GM11168 (cell line): ENCODE results near the gene RASEF.

Experiments
- in situ Hi-C: fragments of 300-500 bp; cut with MboI; formaldehyde crosslinking; loops from one replicate; pipeline ENCODE4 v1.12.0; 2022; ENCODE audit warnings: low sequenced_read_pairs; ENCODE audit not compliant: unreplicated experiment

RASEF gene

DNA sequence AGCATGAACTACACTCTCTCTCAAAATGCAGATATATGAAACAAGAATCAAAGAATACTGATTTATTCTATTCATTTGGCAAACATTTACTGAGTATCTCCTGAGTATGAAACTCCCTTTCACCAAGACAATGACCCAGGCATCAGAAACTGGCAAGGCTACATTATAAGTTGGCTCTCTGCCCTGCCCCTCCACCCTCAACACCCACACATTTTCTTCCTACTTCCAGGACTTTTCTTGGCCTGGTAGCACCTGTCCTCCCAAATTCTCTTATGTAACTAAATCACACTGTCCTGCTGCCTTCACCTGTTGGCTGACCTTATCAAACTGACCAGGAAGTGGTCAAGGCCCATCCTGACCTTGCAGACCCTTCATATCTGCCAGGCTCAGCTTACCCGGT, 3.5 kb downstream of the RASEF start:
- in situ Hi-C loops, result no loop called here

DNA sequence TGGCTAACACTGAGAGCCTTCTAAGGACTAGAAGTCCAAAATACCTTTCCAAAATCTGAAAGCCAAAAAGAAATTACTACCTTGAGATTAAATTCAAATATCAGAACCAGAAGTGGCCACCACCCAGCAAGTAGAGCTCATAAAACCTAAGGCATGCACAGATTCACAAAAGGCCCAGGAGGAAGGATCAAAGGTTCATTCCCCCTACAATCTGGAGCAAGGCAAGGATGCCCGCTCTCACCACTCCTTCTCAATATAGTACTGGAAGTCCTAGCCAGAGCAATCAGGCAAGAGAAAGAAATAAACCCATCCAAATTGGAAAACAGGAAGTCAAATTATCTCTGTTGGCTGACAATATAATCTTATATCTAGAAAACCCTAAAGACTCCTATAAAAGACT, 6.0 kb downstream of the RASEF start:
- in situ Hi-C loops, result no loop called here

DNA sequence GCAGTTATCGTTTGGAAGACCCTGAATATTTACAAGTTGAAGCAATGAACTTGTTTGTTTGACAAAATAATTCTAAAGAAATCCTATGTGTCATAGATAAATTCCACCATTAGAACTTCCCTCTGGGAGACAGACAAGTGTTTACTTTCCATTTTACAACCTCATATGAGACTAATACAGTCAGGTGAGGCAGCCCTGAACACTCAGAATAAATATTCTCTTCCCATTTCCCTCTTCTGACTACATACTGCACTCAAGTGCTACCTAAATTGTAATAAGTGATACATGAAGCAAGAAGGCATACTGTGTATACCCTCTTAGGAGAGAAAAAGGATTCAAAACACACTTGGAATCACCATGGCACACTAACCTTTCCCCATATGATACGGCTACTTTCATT, 6.8 kb downstream of the RASEF start:
- in situ Hi-C loops, result no loop called here

DNA sequence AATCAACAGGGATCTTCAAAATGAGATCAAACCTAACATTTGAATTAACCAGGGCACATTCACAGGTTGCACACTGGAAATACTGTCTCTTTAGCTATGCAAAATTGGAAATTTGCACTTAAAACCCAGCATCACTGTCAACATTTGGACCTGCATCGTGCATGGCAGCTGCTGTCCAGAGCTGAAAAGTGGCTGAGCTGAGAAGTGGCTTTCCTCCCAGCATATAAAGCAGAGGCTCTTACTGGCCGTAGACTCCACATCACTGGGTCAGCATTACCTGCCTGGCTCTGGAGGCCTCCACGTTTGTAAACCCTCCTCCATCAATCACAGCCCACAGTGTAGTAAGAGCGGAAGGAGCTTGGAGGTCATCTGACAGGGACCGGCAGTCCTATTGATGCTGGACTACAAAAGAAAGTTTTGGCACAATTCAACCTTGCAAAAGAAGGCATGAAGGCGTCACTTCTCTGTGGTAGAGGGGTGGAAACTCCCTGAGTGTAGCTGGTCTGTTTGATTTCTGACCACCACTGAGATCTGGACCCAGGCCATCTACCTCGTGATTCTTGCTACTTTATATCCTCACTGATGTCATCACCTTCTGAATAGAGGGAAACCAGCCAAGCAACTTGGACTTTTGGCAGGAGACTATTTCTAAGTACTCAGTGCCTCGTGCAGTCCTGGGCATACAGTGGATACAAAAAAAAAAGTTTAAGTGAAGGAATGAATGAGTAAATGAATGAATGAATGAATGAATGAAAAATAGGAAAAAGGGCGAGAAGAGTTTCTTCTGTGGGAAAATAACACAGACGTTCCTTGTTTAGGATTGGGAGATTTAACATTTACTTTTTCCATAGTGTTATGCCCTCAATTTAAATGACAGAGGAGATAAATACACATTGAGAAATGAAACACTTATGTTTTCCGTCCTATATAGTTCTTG, 14.8 kb downstream of the RASEF start:
- in situ Hi-C loops, result no loop called here

DNA sequence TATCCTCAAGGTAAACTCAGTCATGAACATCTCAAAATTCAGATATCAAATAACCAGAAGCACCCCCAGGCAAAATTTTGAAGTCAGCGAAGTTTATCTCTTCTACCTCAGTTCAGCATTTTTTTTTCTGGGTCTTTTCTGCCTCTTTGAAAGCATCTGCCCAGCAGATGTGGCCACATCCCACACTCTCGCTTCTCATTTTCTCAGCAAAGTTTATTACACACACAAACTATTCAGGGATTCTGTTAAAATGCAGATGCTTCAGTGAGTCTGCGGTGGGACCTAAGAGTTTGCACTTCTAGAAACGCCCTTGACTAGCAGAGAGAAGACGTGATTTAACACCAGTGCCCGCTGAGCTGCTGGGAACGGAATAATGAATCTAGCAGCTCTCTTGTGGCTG, 19.3 kb downstream of the RASEF start:
- in situ Hi-C loops, result no loop called here

DNA sequence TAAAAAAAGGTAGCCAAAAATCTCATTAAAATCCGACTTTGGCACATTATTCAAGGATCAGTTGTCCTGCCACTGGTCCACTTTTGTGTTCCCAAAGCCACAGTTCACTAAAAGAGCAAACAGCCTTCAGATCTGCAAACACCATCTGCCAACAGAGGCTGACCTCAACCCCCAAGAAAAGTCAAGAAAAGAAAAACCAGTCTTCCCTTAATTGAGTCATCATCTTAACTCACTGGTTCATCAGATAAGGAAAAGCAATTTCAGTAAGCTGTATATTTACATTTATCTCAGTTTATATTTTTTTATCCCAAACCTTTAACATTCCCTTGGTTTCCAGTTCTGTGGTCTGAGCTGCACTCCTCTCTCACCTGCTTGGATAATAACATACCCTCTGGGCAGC, 21.2 kb downstream of the RASEF start:
- in situ Hi-C loops, result no loop called here

DNA sequence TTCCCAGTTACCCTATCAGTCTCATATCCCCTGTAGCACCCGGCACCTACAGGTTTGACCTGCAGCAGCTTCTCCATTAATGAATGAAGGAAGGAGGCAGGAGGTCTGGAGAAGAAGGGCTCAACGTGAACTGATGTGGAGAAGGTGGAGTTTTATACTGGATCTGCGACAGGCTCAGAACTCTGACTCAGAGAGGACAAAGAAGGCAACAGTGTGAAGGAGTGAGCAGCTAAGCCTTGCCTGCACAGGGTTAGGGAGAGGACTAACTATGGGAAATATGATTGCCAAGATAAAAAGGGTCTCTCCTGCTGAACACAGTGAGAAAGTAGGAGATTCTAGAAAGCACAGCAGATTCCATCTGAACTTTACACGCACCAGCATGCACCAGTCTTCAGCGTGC, 23.6 kb downstream of the RASEF start:
- in situ Hi-C loops, result no loop called here

DNA sequence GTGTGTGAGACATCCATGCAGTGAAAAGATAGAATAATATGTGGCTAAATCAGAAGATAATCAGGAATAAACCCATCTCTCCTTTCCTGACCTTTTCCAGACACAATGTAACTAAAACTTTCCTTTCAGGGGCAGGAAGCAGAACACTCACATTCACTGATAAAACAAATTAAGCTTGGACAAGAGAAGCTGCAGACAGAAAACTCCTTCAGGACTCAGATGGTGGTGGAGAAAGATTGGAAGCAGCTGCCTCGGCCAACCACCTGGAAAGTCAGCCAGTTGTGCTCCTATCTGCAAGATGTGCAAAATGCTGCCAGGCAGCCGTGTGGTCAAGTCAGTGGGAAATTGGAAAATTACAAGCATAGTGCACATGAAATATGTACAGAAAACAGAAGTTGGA, 26.9 kb downstream of the RASEF start:
- in situ Hi-C loops, result no loop called here

DNA sequence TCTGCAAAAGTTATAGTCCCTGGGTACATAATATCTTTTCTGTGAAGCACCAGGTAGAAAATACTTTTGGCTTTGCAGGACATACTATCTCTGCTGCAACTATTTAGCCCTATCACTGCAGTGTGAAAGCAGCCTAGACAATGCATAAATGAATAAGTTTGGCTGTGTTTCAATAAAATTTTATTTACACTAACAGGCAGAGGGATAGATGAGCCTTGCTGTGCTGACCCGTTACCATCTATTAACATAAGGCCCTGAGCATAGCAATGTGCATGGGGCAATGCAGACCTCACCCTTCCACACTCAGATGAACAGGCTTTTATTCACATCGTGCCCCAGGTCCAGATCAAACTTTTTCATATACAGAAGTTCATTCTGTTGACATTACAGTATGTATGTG, 27.8 kb downstream of the RASEF start:
- in situ Hi-C loops, result no loop called here

DNA sequence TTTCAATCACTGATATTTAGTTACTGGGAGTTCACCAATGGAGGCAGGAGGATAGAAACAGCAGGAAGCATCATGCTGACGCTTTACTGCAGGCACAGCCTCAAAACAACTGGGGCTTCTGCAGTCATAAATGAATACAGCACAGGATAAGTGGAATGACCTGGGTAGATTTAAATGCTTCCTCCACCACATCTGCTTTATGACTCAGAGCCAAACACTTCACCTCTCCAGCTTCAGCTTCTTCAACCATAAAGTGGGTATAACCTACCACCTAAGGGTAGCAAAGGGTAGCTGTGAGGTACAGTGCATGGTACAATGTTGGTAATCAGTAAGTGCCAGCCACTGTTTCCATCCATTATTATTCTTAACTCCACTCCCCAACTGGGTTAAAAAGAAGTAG, 28.4 kb downstream of the RASEF start:
- in situ Hi-C loops, result no loop called here

DNA sequence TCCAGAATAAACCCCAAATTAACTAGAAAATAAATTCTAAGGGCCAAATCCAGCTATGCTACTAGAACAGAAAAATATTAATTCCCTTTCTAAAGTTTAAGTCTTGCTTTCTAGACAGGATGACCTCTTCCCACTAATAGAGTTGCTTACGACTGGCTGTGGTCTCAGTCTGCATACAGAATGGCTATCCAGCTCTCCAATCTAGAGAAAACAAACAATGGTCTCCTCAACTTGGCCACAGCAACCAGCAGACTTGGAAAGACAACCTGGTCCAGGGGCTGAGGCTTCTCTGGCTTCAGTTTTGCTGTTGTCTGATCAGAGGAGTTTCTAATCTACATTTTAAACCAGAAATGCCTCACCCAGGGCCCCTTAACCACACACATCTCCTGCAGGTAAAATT, 28.9 kb downstream of the RASEF start:
- in situ Hi-C loops, result no loop called here

DNA sequence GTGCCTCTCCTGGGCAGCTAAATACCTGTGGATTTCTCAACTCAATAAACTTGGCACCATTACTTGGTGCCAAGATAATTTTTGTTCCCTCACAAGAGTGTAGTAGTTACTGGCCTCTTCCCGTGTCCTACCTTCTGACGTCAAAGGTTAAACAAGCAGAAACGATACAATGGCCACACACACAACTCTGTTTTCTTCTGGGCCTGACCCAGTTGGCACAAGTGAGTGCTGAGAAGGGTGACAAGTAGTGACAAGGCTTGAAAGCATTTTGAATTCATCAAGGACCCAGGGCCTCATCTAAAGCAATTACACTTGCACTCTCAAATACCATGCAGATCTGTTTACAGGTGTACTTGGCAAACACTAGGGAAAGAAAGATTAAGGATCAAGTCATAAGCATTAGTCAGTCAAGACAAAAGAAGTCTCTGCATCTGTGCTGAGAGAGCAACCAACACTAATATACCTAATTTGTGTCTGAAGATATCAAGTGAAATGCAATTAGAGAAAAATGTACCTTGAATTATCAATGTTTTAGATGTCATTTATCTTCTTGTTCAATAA, 30.8 kb downstream of the RASEF start:
- in situ Hi-C loops, result no loop called here

DNA sequence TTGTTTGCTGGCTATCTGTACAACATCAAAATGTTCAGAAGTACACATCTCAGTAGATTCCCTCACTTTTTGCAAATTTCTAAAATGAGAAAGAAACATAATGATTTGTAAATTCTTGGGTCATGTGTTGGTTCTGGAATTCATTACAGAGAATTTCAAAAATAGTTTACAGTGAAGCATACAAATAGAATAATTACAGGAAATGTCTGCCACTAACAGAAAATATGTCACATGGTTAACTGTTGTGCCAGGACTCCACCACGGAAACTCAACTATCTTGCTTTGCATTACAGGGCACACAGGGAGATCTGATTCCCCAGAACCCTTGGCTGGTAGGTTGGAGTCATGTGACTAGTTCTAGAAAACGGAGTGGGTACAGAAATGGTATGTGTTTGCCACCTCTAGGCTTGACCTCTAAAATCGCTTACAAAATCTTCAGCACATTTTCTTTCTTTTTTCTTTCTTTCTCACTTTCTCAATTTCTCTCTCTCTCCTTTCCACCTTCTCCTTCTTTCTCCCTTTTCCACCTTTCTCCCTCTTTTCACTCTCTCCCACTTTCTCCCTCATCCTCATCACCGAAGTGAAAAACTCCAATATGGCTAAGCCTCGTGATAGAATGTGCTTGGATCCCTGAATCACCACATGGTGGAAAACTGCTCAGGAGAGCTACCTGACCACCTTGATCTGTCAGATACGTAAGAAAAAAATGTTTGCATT, 32.4 kb downstream of the RASEF start:
- in situ Hi-C loops, result no loop called here

DNA sequence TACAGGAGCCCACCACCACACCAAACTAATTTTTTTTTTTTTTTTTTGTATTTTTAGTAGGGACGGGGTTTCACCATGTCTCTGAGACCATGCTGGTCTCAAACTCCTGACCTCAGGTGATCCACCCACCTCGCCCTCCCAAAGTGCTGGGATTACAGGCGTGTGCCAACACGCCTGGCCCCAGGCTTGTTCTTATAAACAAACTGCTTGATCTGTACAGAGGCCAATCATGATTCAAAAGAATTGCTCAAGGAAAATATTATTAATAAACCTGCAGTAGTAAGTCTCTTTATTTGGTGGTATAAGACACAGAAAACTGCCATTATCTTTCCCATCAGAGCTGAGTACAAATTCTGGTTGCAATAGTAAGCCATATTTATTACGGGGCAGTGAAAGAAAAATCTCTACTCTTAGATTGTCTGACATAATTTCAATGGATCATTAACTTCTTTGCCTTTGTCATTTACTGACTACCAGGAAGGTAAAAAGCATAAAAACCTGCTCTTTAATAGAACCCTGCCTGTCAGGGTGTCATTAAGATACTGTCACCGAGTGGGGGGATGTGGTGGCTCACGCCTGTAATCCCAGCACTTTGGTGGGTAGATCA, 33.3 kb downstream of the RASEF start:
- in situ Hi-C loops, result no loop called here

DNA sequence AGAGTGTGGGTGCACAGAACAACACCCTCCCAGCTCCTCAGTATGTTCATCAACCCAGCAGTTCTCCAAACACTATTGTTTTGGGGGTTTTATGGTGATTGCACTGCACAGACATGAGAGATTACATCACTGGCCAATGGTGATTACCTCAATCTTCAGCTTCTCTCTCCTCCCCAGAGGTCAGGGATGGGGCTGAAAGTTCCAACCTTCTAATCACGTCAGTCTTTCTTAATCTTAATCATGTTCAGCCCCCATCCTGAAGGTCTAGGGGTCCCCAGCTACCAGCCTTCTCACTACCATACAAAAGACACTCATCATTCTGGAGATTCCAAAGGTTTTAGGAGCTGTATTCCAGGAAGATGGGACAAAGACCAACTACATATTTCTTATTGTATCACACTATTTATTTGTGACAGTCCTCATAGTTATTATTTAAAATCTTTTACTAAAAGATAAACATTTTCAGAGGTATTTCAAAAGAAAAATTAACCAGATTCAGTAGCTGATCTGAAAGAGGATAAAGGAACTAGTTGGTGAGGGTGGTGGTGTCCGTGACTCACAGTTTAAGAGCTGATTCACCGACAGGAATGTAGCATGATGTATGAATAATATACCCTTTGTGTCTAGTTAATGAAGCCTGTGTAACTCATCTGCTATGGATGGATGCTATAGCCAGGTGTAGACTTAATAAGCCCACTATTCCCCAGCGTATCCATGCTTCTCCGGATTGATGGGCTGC, 35.6 kb downstream of the RASEF start:
- in situ Hi-C loops, result no loop called here

DNA sequence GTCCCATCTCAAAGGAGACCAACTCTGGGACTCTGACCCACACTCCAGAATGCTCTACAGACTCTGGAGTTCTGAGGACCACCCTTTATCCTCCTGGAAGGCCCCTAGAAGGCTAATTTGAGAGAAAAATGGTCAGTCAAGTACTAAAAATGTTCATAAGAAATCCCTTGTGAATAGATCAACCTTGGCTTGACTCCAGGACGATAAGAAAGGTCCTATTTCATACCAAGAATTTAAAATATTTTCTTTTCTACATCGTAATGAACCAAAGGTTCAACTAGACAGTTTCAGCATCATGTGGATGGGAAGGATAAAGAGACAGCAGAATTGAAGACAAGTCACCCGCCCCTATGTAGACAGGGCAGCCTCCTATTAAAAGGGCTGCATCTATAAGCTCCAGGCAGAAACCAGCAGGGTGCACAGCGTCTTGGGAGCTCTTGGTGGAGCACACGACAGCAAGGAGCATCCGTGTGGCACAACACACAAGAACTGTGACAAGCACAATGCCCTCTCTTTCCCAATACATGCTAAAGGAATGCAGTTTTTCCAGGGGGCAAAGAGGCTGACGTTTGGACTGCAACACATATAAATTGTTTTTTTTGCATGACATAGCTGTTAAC, 38.3 kb downstream of the RASEF start:
- in situ Hi-C loops, result no loop called here

DNA sequence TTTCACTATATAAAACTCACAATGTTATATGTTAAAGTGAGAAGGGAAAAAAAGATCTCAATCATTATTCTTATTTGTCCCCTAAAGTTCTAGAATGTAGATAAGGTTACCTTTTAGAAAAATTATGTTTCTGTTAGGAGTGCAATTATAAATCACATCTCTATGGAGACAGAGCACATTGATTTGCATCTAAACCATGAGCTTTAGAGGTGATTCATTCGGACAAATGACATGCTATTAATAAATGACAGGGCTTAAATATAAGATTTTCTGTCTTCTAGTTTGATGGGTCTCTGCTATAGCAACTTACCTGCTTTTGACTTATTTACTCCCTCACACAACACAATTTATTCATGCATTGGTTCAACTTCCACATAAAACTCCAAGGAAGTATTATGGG, 39.8 kb downstream of the RASEF start:
- in situ Hi-C loops, result no loop called here

DNA sequence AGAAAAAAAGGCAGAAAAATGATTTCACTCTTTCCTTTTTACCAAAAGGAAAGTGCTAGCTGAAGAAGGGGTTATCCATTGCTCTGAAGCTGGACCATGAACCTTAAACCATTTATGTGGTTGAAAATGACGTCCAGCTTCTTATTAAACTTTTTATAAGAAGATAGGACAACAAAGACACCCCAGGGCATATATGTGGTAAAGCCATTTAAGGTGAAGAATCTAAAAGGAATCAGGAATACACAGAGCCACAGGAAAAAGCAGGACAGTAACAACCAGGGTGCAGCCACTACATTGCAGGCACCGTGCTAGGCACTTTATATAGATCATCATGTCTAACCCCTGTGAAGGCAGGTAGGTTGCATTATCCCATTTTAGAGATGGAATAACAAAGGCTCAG, 42.1 kb downstream of the RASEF start:
- in situ Hi-C loops, result no loop called here

DNA sequence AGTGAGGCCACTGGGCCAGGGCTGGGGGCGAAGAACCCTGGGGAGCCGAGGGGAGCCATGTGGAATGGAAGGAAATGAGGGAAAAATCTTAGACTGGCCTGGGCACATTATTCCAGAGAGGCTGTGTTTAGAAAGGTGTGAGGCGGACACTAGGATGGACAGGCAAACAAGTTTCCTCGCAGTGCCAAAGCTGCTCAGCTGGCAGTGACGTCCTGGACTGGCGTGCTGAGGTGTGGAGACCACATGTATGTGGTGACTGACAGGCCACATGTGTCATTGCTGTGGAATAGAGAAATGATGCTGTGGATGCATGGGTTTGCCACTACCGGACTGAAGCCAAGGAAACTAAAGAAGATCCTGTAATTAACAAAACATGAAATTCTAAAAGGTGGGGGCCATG, 42.6 kb downstream of the RASEF start:
- in situ Hi-C loops, result no loop called here

DNA sequence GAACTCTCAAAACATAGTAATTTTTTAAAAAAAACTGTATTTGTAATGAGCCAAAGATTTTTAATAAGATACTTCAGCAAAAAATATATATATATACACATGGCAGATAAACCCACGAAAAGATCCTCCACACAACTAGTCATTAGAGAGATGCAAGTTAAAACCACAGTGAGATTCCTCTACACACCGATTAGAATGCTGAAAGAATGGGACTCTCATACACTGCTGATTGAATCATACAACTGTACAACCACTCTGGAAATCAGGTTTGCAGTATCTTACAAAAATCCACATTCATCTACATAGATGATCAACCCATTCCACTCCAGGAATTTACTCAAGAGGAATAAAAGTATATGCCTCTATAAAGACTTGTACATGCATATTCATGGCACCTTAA, 43.7 kb downstream of the RASEF start:
- in situ Hi-C loops, result no loop called here
